T-helper 17 cell (primary cell): ENCODE measurements around the gene PDCD1LG2. TPM values are rescaled to one million over a fixed set of nuclear protein-coding genes. Genes with fewer than 3 reads are reported as not detected.
A peak's percentile ranks its signal among the peaks of the same experiment; 100 is the strongest.

Experiments used
- ATAC-seq: fragments of 150-1000 bp; cut with Tn5 transposase; 2 replicates; pipeline ENCODE4 v1.10.0; 2021; ENCODE audit warnings: mild to moderate bottlenecking, moderate library complexity
- DNase-seq, 3 donors: peaks; one replicate each; pipeline versions ENCODE4 v3.0.0 to v3.0.0-alpha.2; 2020 to 2021
- H3K9me3 ChIP-seq: one replicate; pipeline ENCODE4 v1.7.0; 2013; ENCODE audit warnings: low read length, mild to moderate bottlenecking; ENCODE audit not compliant: control insufficient read depth, poor library complexity, severe bottlenecking
- H3K27ac Mint-ChIP-seq: one replicate; pipeline ENCODE4 v1.8.0; 2022; ENCODE audit warnings: mild to moderate bottlenecking, moderate library complexity, mixed read lengths
- H3K27me3 Mint-ChIP-seq: one replicate; pipeline ENCODE4 v1.8.0; 2022; ENCODE audit warnings: mixed read lengths
- H3K36me3 Mint-ChIP-seq: one replicate; pipeline ENCODE4 v1.8.0; 2022; ENCODE audit warnings: low read depth, mixed read lengths
- H3K4me1 Mint-ChIP-seq: one replicate; pipeline ENCODE4 v1.8.0; 2022; ENCODE audit warnings: mild to moderate bottlenecking, mixed read lengths
- H3K4me3 Mint-ChIP-seq: one replicate; pipeline ENCODE4 v1.8.0; 2022; ENCODE audit warnings: mild to moderate bottlenecking, moderate library complexity, mixed read lengths
- total RNA-seq, 4 donors: library from RNA in 2 of 4; stranded (reverse) in 2 of 4; gene quantifications; one replicate each; pipeline ENCODE4 v1.2.3 and lab custom pipeline; 2022 to 2026

Gene PDCD1LG2
- total RNA-seq, 2 donors from 2014 or later, result 0.50 to 1.1 TPM

DNA sequence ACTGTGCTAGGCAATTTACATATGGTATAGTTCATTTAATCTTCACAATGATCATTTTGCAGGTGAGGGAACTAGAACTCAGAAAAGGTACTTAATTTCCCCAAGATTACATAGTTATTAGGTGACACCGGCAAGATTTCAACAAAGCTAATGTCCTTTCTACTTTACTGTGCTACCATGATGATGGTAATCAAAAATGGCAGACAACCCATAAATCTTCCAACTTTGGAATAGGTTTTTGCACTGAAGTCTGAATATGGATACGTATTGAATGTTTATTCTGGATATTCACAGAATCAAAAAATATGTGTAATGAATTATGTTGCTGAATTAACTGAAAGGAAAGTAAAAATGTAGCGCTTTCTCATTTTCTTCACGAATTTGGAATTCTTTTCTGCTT lies 13.8 kb downstream of the PDCD1LG2 start:
- H3K36me3 Mint-ChIP-seq, result no peaks in the 10 kb centered on the region
- peaks cover 2% of the 10 kb centered on the region for H3K4me1 Mint-ChIP-seq
- H3K27me3 Mint-ChIP-seq, result no peaks in the 10 kb centered on the region
- no peak overlapping the region for H3K4me3 Mint-ChIP-seq
- no peak overlapping the region for H3K27ac Mint-ChIP-seq
- DNase-seq, result no peak
- no peaks in the 10 kb centered on the region for H3K9me3 ChIP-seq
- no peak for ATAC-seq

DNA sequence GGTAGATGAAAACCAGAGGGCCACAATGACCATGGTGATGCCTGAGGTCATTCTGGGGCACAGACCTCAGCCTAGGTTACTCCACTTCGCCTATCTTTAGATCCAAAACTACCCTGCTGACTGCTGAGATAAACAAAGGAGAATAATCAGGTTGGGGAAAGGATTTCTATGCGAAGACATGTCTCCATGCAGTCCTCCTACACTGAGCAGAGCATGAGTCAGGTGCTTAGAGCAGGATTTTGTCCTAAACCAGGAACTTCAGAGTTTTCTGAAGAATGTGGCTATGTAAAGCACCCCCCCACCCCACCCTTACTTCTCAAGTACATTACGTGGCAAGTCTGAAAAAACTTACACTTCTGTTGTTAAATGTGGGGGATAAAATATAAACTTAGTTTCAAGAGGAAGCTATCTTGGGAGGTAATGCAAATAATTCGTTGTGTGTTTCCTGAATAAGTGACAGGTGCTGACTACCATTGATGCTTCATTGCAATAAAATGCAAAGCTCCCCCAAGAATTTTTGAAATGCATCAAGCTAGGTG lies 19.4 kb downstream of the PDCD1LG2 start:
- Mint-ChIP-seq H3K36me3 (peaks cover 3% of the 10 kb centered on the region), H3K27ac (peak overlapping the region; percentile 63), H3K27me3 (no peaks in the 10 kb centered on the region), H3K4me3 (no peak overlapping the region), H3K4me1 (peaks cover 31% of the 10 kb centered on the region)
- DNase-seq (no peak), ATAC-seq (no peak)
- no peaks in the 10 kb centered on the region for H3K9me3 ChIP-seq

DNA sequence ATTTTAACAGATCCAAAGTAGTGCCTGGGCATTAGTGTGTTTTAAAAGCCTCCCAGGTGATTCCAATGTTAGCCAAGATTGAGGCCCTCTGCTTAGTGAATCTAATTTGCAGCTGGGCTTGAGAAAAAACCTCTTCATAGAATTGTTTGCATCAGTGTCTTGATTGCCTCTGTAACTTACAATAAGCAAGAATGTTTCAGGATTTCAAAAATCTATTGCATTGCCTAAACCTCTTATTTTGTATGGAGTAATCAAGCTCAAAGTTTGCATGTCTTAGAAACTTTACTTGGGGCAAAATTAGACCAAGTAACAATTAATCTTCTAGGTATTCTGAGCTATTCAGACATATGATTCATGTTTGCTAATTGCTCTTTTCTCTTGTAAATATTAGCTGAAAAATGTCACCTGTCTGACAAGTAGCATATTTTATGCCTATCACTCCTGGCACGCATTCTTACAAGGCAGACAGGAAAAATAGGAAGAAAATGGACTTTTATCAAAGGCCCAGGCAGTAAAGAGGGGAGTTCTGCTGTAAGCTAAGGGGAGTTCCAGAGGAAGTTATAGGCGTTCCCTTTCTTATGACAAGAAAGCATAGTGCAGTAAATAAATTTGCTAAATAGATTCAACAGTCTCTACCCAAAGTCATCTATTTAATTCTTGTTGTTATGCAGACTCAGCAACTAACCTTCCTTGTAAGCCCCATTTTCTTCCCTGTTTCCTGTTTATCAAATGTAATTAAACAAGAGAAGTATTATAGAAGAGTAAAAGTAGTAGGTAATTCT lies 21.0 kb downstream of the PDCD1LG2 start:
- peak; percentile 98 for ATAC-seq
- H3K27me3 Mint-ChIP-seq, result no peaks in the 10 kb centered on the region
- H3K27ac Mint-ChIP-seq, result peak overlapping the region; percentile 96
- no peaks in the 10 kb centered on the region for H3K9me3 ChIP-seq
- peak overlapping the region; percentile 77 for H3K4me3 Mint-ChIP-seq
- DNase-seq, result no peak
- peaks cover 3% of the 10 kb centered on the region for H3K36me3 Mint-ChIP-seq
- H3K4me1 Mint-ChIP-seq, result peaks cover 31% of the 10 kb centered on the region

DNA sequence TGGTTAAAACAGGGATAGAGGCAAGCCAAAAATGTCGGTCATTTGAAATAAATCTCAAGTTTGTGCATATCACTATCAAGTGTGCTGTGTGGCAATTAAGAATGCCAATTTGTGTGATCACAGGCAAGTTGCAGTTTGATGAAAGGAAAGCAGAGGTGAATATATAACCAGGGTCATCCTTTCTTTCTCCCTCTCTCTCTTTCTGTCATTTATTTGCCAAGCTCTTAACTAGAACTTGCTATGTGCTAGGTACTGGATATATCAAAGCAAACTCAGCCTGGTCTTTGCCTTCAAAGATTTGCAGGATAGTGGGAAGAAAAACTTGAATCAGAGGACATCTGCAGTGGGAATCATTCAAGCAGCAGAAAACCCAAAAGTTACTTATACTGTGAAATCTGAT lies 22.0 kb downstream of the PDCD1LG2 start:
- H3K4me3 Mint-ChIP-seq, result peak overlapping the region; percentile 77
- no peak for DNase-seq
- no peak for ATAC-seq
- peak overlapping the region; percentile 96 for H3K27ac Mint-ChIP-seq
- no peaks in the 10 kb centered on the region for H3K9me3 ChIP-seq
- H3K27me3 Mint-ChIP-seq, result no peaks in the 10 kb centered on the region
- H3K4me1 Mint-ChIP-seq, result peaks cover 31% of the 10 kb centered on the region
- peaks cover 3% of the 10 kb centered on the region for H3K36me3 Mint-ChIP-seq

DNA sequence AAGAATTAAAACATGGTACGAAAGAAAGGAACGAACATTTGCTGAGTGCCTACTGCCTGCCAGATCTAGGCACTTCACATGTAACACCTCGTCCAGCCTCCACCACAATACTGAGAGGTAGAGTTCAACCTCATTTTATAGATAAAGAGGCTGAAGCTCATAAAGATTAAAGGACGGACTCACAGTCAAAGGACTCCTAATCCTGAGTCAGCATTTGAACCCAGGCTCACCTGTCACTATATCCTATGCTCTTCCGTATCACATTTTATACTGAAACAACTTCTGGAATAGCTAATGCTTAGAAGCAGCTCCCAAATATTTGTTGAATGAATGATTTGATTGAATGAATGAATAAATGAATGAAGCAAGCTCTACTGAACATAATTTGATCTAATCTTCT lies 22.5 kb downstream of the PDCD1LG2 start:
- no peak for ATAC-seq
- peaks cover 3% of the 10 kb centered on the region for H3K36me3 Mint-ChIP-seq
- no peak overlapping the region for H3K4me3 Mint-ChIP-seq
- peak overlapping the region; percentile 96 for H3K27ac Mint-ChIP-seq
- H3K27me3 Mint-ChIP-seq, result no peaks in the 10 kb centered on the region
- no peaks in the 10 kb centered on the region for H3K9me3 ChIP-seq
- no peak for DNase-seq
- H3K4me1 Mint-ChIP-seq, result peaks cover 31% of the 10 kb centered on the region

DNA sequence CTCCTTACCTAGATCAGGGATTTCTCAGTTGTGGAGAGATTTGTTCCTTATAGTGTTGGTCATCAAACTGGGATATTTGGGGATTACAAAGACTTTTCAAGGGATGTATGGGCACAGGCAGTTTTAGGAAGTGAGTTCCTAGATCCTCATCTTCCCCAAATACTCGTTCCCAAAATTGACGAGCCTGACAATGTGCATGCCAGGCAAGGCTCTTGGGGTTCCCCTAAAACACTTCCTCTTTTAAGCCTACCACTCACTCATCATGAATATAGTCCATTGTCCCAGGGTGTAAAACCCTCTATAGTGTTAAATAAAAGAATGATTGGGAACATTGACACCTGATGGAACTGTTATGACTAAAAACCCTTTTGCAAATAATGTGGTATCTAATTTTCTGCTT lies 26.4 kb downstream of the PDCD1LG2 start:
- H3K27me3 Mint-ChIP-seq, result no peaks in the 10 kb centered on the region
- peaks cover 5% of the 10 kb centered on the region for H3K36me3 Mint-ChIP-seq
- DNase-seq (no peak), ATAC-seq (no peak)
- H3K9me3 ChIP-seq, result no peaks in the 10 kb centered on the region
- no peak overlapping the region for H3K4me3 Mint-ChIP-seq
- peaks cover 17% of the 10 kb centered on the region for H3K4me1 Mint-ChIP-seq
- H3K27ac Mint-ChIP-seq, result no peak overlapping the region

DNA sequence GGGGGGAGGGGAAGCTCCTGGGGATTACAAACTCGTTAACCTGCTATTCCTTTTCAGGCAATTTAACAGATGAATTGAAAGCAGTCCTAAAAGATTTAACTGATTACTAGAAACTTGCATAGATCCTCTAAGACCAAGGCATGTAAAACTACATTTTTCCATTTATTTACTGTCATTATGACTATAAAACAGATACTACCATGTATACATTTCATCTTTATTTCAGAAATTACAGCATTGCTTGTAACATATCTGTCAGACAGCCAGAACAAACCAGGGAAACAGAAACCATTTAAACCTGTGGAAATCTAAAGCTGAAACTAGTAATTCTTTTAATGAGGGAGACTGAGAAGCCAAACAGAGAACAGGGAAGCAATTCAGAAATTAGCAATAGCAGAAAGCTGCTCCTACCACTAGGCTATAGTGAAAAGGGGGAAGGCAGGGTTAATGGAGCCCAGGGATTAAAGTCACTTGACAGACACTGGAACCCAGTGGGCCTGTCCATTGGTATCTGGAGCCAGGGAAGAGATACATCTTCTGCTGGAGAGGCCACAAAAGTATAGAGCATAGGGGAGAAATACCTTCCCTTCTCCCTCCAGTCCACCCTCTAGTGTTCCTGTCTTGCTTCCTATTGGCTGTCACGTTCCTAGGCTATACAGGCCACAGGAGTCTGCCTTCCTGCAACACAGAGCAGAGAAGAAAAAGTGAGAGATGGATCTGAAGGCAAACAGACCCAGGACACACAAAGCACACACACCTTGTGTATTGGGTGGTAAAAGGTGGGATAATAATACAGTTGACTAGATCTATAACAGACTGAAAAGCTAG lies 33.8 kb downstream of the PDCD1LG2 start:
- Mint-ChIP-seq H3K4me3 (no peak overlapping the region), H3K27ac (no peak overlapping the region), H3K27me3 (no peaks in the 10 kb centered on the region), H3K4me1 (peaks cover 5% of the 10 kb centered on the region), H3K36me3 (peaks cover 2% of the 10 kb centered on the region)
- no peaks in the 10 kb centered on the region for H3K9me3 ChIP-seq
- ATAC-seq (no peak), DNase-seq (no peak)

DNA sequence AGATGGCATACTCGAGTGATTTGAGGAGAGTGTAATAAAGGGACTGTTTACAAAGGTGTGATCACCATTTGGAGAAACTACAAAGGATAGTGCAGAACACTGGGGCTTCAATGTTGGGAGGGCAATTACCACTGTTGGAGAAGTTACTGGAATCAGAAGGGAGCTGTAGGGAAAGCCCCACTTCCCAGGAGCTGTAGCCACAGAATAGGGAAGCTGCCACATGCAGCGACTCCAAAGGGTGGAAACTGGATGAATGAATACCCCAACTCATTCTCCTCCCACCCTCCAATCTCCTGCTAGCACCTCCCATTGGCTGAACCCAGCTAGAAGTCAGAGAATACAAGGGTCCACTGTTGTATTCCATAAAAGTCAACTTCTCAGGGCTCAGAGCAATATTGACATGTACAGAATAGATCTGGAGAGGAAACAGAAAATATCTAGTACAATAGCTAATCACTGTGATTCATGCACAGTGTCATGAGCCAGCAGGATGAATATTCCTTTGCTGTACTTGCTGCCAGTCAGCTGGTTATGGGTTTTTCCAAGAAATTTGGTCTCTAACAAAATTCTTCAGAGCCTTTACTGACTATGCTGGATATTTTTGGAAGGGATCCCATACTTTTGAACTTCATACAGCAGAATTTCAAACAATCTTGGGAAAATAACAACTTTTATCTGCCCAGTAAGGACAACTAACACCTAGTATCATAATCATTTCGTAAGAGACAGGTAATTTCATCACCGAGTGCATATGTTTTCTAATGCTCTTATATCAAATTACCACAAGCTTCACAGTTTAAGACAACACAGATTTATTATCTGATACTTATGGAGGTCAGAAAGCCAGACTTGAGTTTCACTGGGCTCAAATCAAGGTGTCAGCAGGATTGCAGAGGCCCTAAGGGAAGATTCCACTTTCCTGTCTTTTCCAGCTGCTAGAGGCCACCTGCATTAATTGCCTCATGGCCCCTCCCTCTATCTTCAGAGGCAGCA lies 39.6 kb downstream of the PDCD1LG2 start:
- H3K27me3 Mint-ChIP-seq, result no peaks in the 10 kb centered on the region
- H3K4me1 Mint-ChIP-seq, result peaks cover 6% of the 10 kb centered on the region
- ATAC-seq (no peak), DNase-seq (no peak)
- no peaks in the 10 kb centered on the region for H3K9me3 ChIP-seq
- H3K36me3 Mint-ChIP-seq, result peaks cover 3% of the 10 kb centered on the region
- no peak overlapping the region for H3K4me3 Mint-ChIP-seq
- peak overlapping the region; percentile 66 for H3K27ac Mint-ChIP-seq

DNA sequence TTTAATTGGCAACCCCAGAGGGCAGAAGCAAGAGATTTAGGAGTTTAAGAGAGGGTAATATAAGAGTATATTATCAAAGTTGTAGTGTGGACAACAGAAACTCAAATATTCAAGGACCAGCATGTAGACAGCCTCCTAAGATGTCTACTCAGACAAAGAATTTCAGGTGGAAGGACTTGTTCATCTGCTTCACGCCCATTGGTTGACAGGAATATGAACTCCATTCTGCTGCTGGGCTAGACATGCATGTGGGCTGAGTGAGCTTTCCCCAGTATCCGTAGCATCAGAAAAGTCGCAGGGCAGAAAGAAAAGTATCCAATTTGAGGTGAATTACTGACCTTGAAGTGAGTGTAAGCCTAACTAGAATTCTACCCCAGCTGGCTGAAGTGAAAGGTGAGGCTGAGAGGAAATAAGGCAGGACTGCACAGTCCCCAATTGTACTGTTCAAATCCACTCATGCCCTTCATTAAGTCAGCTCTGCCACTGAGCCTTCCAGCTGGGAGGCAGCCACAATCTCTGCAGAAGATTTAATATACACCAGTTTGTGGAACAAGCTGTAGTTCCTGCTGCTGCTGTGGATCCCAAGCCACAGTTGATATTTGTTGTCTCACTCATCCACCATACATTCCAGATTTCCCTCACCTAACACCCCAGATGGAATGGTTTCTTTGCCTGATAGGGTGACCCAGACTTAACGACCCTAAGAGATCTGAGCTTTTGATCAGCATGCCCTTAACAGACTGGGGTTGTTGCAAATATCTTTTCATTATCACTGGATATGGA lies 41.2 kb downstream of the PDCD1LG2 start:
- H3K27me3 Mint-ChIP-seq, result no peaks in the 10 kb centered on the region
- H3K4me1 Mint-ChIP-seq, result peaks cover 8% of the 10 kb centered on the region
- H3K27ac Mint-ChIP-seq, result no peak overlapping the region
- peaks cover 3% of the 10 kb centered on the region for H3K36me3 Mint-ChIP-seq
- no peak overlapping the region for H3K4me3 Mint-ChIP-seq
- no peak for ATAC-seq
- no peaks in the 10 kb centered on the region for H3K9me3 ChIP-seq
- DNase-seq, result no peak

DNA sequence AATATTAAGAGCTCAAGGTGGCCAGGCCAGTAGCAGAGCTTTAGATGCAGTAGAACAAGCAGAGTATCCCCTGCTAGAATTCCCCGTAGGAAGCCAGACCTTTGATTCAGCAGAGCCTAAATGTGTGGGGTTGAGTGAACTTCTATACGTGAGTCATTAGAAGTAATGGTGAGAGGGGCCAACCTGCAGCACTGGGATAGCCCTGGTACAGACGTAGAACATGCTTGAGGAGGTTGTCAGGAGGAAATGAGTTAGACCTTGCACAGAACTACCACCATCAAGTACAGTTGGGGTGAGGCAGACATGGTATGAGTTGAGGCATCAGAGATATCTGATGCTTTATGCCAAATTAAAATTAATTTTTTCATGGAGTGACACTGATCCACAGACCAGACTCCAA lies 42.0 kb downstream of the PDCD1LG2 start:
- H3K4me3 Mint-ChIP-seq, result no peak overlapping the region
- H3K27ac Mint-ChIP-seq, result no peak overlapping the region

DNA sequence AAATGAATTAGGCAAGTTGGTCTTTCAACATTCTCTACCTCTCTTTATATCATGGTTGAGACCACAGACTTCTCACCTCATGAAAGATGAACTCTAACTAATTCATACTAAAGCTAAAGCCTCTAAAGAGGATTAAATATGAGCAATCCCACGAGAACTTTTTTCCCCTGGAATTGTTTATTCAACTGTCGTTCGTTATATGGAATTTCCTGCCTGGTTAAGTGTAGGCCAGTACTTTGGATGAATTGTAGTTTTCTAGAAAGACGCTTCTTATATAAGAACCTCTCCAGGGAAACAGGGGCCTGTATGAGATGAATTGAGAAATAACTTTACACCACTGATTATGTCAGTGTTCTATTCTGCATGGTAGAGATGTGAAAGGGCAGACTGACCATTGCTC lies 42.9 kb downstream of the PDCD1LG2 start:
- H3K9me3 ChIP-seq, result no peaks in the 10 kb centered on the region
- DNase-seq (no peak), ATAC-seq (no peak)
- H3K36me3 Mint-ChIP-seq, result peaks cover 3% of the 10 kb centered on the region
- no peak overlapping the region for H3K27ac Mint-ChIP-seq
- peaks cover 20% of the 10 kb centered on the region for H3K4me1 Mint-ChIP-seq
- no peaks in the 10 kb centered on the region for H3K27me3 Mint-ChIP-seq
- H3K4me3 Mint-ChIP-seq, result no peak overlapping the region

More for the DNA sequence above, 42.0 kb downstream of the PDCD1LG2 start:
- no peaks in the 10 kb centered on the region for H3K9me3 ChIP-seq
- Mint-ChIP-seq H3K27me3 (no peaks in the 10 kb centered on the region), H3K36me3 (peaks cover 3% of the 10 kb centered on the region), H3K4me1 (peaks cover 13% of the 10 kb centered on the region)
- DNase-seq, result no peak
- no peak for ATAC-seq

DNA sequence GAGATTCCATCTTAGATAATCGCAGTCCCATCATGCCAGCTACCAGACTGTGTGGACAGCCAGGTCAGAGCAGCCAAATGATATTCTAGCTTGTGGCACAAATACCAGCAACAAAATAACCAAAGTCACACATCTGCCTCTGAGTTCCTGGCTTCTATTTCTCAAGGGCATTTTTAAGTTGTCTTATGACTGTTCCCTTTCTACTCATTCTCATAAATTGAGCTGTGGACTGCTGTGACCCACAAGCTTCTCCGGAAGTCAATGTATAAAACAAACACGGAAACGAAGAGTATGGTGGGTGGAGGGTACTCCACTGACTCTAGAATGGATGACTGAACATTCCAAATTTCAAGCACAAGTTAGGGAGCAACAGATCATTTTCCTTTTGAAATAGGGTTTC lies 43.9 kb downstream of the PDCD1LG2 start:
- ATAC-seq, result no peak
- Mint-ChIP-seq H3K4me3 (no peak overlapping the region), H3K4me1 (peaks cover 26% of the 10 kb centered on the region), H3K27me3 (no peaks in the 10 kb centered on the region), H3K27ac (peak overlapping the region; percentile 6), H3K36me3 (peaks cover 3% of the 10 kb centered on the region)
- no peaks in the 10 kb centered on the region for H3K9me3 ChIP-seq
- DNase-seq, result no peak
